ELF-1 (cell line): Measurements from ENCODE around the gene BACH1.

Experiments
- DNase-seq: peaks from one replicate; pipeline ENCODE4 v3.0.0-alpha.2; 2016; ENCODE audit warnings: low read depth, low spot score

Gene BACH1

GRCh38 chr21:29378832-29379231 is 80.1 kb downstream of the BACH1 start:
- no peak for DNase-seq

GRCh38 chr21:29379517-29380054 is 80.9 kb downstream of the BACH1 start:
- DNase-seq: no peak

GRCh38 chr21:29382030-29382654 is 83.4 kb downstream of the BACH1 start:
- peak; percentile 13 for DNase-seq

GRCh38 chr21:29384683-29385359 is 86.1 kb downstream of the BACH1 start:
- no peak for DNase-seq

DNA sequence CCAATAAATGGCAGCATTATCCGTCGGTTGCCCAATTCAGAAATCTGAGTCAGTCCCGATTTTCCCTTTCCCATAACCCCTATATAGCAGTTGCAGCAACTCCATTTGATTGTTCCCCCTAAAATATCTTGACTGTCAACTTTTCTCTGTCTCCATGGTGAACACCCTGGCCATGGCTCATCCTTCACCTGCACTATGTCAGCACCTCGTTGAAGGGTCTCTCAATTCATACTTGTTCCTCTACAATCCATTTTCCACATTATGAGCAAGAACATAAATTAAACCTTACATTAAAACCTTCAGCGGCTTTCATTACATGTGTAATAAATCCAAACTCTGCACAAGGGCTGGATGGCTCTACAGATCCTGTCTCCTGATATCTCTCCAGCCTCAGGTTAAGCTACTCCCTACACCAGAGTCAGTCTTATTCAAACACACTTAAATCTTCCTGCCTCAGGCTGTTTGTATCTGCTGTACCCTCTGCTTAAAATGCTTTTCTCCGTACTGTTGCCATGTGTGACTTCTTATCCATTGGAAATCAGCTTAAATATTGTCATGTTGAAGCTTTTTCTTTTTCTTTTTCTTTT is 87.3 kb downstream of the BACH1 start:
- peak; percentile 15 for DNase-seq

DNA sequence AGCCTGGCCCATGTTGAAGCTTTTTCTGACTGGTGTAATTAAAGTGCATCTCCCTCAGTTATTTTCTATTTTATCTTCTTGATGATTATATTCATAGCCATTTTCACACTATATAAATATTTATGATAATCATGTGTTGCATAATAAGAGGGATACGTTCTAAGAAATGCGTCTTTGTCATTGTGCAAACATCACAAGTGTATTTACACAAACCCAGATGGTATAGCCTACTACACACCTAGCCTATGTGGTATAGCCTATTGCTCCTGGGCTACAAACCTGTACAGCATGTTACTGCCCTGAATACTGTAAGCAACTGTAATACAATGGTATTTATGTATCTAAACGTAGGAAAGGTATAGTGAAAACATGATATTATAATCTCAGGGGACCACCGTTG is 88.1 kb downstream of the BACH1 start:
- DNase-seq: no peak

GRCh38 chr21:29387598-29387997 is 88.9 kb downstream of the BACH1 start:
- DNase-seq: no peak

DNA sequence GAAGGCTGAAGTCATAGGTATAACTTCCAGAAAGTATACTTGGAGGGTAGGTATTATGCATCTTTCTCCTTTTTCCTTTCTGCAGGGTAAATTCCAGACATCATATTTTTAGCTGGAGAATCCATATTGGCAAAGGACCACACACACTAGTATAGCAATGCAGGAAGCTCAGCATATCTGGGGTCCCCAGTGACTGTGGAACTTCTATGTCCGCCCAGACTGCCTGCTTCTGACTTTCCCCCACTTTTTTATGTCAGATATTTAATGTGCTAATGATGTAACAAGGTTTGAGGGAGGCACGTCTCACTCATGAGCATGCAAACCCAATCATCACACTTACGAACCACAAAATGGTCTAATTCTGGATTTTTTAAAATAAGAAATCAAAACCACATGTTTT is 90.4 kb downstream of the BACH1 start:
- DNase-seq: no peak

DNA sequence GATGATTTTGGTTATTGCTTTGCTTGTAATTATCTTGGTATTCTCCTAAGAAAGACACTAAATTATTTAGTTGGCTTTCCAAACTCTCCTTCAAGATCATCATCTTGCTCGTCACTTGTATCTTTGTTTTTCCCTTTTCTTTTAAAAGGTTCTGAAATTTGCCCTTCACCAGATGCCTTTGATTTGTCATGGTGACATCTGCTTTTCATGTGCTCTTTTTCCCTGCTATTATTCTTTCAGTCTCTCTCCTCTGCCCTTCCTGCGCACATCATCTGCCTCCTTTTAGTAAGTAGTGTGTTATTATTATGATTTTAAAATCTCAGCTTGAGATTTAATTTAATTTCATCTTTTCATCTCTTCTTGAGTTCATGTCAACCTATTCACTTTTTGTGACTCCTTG is 92.1 kb downstream of the BACH1 start:
- DNase-seq: no peak

DNA sequence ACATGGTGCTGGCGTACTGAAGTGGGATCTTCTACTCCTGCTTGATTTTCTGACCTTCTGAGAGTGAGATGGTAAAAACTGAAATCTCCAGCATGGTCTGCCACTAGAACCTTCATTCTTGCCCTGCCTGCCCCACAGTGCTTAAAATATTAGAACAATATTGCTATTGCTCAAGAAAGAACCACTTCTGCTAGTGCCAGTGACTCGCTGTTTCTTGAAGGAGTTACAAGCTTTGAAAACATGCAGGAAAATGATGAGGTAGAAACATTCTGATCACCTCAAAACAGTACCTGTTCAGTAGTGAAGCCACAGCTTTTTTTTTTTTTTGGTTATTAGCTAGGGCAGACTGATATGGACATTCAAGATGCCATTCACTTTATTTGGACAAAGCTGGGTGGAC is 95.3 kb downstream of the BACH1 start:
- DNase-seq: no peak
